PC-9 (cell line): ENCODE results near the gene VKORC1. TPM values are rescaled to one million over a fixed set of nuclear protein-coding genes. Genes with fewer than 3 reads are reported as not detected.

Experiments used
- BruUV-seq: library from RNA; stranded (reverse); fragments of 400-500 nt; replicated peaks from 2 replicates; lab custom pipeline; 2021; lab: Mats Ljungman, UMichigan
- CTCF ChIA-PET: fragments of 300-600 bp; sonication (Branson Sonifier 250); formaldehyde crosslinking; loops from one replicate; lab custom pipeline; 2022; ENCODE audit warnings: antibody characterized with exemption; lab: Charles Lee
- POLR2A ChIA-PET: fragments of 300-600 bp; sonication (Branson Sonifier 250); formaldehyde crosslinking; loops from one replicate; lab custom pipeline; 2022; ENCODE audit warnings: antibody characterized with exemption; ENCODE audit not compliant: unreplicated experiment; lab: Charles Lee
- DNase-seq, 2 experiments: peaks; one replicate each; pipeline versions ENCODE4 v3.0.0 to v3.0.0-alpha.2; 2015 to 2022; ENCODE audit warnings: mixed read lengths in 1 of 2
- H2AFZ ChIP-seq: fragments of 200-600 bp; sonication (generic); 2 replicates; pipeline ENCODE4 v1.8.1; 2017; ENCODE audit warnings: antibody characterized with exemption
- H3F3A ChIP-seq: fragments of 200-600 bp; sonication (generic); 2 replicates; pipeline ENCODE4 v1.8.1; 2017; ENCODE audit warnings: antibody characterized with exemption, mild to moderate bottlenecking, low read depth; ENCODE audit not compliant: insufficient read depth
- H3K27ac ChIP-seq: fragments of 200-600 bp; sonication (generic); 2 replicates; pipeline ENCODE4 v1.6.1; 2016; ENCODE audit warnings: mixed run types
- H3K27me3 ChIP-seq: fragments of 200-600 bp; sonication (generic); 2 replicates; pipeline ENCODE4 v1.6.1; 2016; ENCODE audit warnings: low read depth, mixed run types; ENCODE audit not compliant: insufficient read depth
- H3K36me3 ChIP-seq: fragments of 200-600 bp; sonication (generic); 2 replicates; pipeline ENCODE4 v1.6.1; 2016; ENCODE audit warnings: low read depth, mixed run types
- H3K4me1 ChIP-seq: fragments of 200-600 bp; sonication (generic); replicated peaks from 2 replicates; pipeline ENCODE4 v1.6.1; 2016; ENCODE audit warnings: mixed run types; ENCODE audit not compliant: insufficient read depth
- H3K4me2 ChIP-seq: fragments of 200-600 bp; sonication (generic); 2 replicates; pipeline ENCODE4 v1.6.1; 2017; ENCODE audit warnings: mixed run types
- H3K4me3 ChIP-seq: fragments of 200-600 bp; sonication (generic); 2 replicates; pipeline ENCODE4 v1.6.1; 2016; ENCODE audit warnings: mixed run types
- H3K79me2 ChIP-seq: fragments of 200-600 bp; sonication (generic); 2 replicates; pipeline ENCODE4 v1.6.1; 2017; ENCODE audit warnings: low read depth, mixed run types
- H3K9me2 ChIP-seq: fragments of 200-600 bp; sonication (generic); 2 replicates; pipeline ENCODE4 v1.8.1; 2017; ENCODE audit warnings: mild to moderate bottlenecking; ENCODE audit not compliant: insufficient read depth
- H3K9me3 ChIP-seq: fragments of 200-600 bp; sonication (generic); 2 replicates; pipeline ENCODE4 v1.8.1; 2016; ENCODE audit warnings: low read depth; ENCODE audit not compliant: insufficient read depth
- H4K20me1 ChIP-seq: fragments of 200-600 bp; sonication (generic); 2 replicates; pipeline ENCODE4 v1.8.1; 2017; ENCODE audit not compliant: insufficient read depth
- EZH2 ChIP-seq: fragments of 200-600 bp; sonication (generic); IDR thresholded peaks from 2 replicates; pipeline ENCODE4 v1.8.0; 2017; ENCODE audit warnings: antibody characterized with exemption, low read depth
- intact Hi-C: fragments of 100-400 bp; cut with micrococcal nuclease; formaldehyde crosslinking; loops from one replicate; pipeline ENCODE4 v1.10.0; 2022; ENCODE audit not compliant: unreplicated experiment
- total RNA-seq: library from RNA; stranded (reverse); gene quantifications from 2 replicates; pipeline ENCODE4 v1.2.3, GENCODE V29; 2021
- TF ChIP-seq, protein P1 (sequence below): fragments of 200-600 bp; sonication (generic); conservative IDR thresholded peaks from 2 replicates; pipeline ENCODE4 v1.6.1; 2017; ENCODE audit warnings: mixed run types, antibody characterized with exemption, mild to moderate bottlenecking, moderate library complexity

VKORC1 gene
- total RNA-seq, 1 experiment from 2014 or later = 46.0 TPM

DNA sequence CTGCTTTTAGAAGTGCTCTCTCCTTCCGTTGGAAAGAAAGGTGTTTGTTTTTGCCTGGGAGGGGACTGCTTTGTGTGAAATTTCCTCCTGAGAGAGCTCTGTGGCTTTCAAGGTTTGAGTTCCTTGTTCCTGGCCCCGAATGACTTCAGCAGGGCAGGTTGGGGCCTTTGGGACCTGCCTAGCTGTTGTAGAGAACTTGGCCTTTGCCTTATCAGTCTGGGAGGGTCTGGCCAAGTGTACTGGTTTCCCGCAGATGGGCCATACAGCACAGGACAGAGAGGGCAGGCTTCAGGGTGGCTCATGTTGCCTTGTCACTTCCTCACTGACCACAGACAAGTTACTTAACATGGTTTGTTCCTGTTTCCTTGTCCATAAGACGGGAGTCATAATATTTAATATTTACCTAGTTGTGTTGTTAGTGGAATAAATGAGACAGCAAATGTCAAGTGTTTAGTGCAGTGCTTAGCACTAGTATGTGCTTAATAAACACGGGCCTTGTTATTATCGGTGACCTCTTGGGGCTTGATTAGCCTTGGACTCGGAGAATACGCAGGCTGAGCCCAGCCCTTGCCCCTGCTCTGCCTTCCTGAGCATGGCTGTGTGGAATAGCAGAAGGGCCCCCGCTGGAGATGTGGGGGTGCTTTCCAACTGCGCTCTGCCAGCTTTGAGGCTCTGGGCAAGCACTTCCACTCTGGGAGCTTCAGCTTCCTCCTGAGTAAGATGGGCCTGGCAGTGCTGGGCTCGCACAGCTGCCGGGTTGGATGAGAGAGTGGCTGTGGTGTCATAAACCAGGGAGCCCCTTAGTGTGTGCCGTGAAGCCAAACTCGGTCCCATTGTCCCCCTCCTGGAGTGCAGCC, 34.3 kb upstream of the VKORC1 start:
- H3K27me3 ChIP-seq = no peaks in the 10 kb centered on the region
- H3K36me3 ChIP-seq = no peaks in the 10 kb centered on the region; the same call in 1 of the 2 replicates
- H3K4me2 ChIP-seq = peak overlapping the region; percentile 61
- no peak for TF ChIP-seq EZH2
- TF ChIP-seq, protein P1, sequence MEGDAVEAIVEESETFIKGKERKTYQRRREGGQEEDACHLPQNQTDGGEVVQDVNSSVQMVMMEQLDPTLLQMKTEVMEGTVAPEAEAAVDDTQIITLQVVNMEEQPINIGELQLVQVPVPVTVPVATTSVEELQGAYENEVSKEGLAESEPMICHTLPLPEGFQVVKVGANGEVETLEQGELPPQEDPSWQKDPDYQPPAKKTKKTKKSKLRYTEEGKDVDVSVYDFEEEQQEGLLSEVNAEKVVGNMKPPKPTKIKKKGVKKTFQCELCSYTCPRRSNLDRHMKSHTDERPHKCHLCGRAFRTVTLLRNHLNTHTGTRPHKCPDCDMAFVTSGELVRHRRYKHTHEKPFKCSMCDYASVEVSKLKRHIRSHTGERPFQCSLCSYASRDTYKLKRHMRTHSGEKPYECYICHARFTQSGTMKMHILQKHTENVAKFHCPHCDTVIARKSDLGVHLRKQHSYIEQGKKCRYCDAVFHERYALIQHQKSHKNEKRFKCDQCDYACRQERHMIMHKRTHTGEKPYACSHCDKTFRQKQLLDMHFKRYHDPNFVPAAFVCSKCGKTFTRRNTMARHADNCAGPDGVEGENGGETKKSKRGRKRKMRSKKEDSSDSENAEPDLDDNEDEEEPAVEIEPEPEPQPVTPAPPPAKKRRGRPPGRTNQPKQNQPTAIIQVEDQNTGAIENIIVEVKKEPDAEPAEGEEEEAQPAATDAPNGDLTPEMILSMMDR = no peak
- H3F3A ChIP-seq = peaks cover 57% of the 10 kb centered on the region
- no peaks in the 10 kb centered on the region for H3K9me2 ChIP-seq
- peaks cover 56% of the 10 kb centered on the region for H3K4me1 ChIP-seq
- BruUV-seq = no TSS peak
- peak; percentile 69 to 94 for DNase-seq
- H3K27ac ChIP-seq = peak overlapping the region; percentile 91
- intact Hi-C loops = no loop called here
- no peak overlapping the region for H2AFZ ChIP-seq
- ChIA-PET CTCF (no interaction called here), POLR2A (interaction anchor here (0.6 to 1.4 kb wide), 3 partner anchors 11 to 143 kb away, joined by 6 to 15 read pairs (median 11); partner anchors contain the start of gene KAT8)
- no peak overlapping the region for H3K4me3 ChIP-seq
- no peaks in the 10 kb centered on the region for H4K20me1 ChIP-seq
- H3K9me3 ChIP-seq = no peaks in the 10 kb centered on the region
- H3K79me2 ChIP-seq = peaks cover 7% of the 10 kb centered on the region; the same call in 1 of the 2 replicates

DNA sequence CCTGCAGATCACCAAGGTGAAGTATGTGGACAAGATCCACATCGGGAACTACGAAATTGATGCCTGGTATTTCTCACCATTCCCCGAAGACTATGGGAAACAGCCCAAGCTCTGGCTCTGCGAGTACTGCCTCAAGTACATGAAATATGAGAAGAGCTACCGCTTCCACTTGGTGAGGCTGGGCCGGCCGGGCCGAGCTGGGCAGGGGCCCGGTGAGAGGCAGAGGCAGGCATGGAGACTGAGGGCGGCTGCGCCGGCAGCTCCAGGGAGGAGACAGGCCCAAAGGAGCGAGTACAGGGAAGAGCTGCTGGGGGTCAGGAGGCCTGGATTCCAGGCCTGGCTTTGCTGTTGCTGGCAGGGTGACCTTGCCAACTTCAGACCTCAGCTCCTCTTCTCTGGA, 32.6 kb upstream of the VKORC1 start:
- TF ChIP-seq, protein P1 = no peak
- no peak for TF ChIP-seq EZH2
- Histone ChIP-seq H3K27me3 (no peaks in the 10 kb centered on the region), H3F3A (peaks cover 54% of the 10 kb centered on the region), H3K27ac (peak overlapping the region; percentile 91), H2AFZ (no peak overlapping the region), H3K4me1 (peaks cover 51% of the 10 kb centered on the region), H3K4me2 (peak overlapping the region; percentile 61; the same call in 1 of the 2 replicates), H3K9me2 (no peaks in the 10 kb centered on the region), H4K20me1 (no peaks in the 10 kb centered on the region), H3K79me2 (no peaks in the 10 kb centered on the region), H3K36me3 (peaks cover 3% of the 10 kb centered on the region; the same call in 1 of the 2 replicates), H3K4me3 (no peak overlapping the region), H3K9me3 (no peaks in the 10 kb centered on the region)
- DNase-seq = no peak
- ChIA-PET CTCF (no interaction called here), POLR2A (no interaction called here)
- intact Hi-C loops = no loop called here
- no TSS peak for BruUV-seq

DNA sequence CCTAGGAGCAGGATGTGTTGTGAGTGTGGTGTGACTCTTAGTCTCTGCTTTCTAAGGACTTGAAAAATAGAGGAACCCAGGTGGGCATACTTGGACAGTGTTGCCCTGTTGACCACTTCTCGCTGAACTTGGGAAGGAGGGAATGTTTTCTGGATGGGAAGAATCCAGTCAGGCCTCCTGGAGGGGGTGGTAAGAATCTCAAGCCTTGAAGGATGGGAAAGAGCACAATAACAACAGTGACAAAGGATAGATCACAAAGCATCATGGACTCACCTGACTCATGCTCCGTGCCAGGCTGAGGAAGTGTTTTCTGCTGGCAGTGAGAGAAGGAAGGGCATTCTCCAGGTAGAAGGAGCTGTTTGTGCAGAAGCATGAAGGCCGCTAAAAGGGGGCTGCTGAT, 31.2 kb upstream of the VKORC1 start:
- H3K27me3 ChIP-seq = no peaks in the 10 kb centered on the region
- intact Hi-C loops = no loop called here
- peaks cover 40% of the 10 kb centered on the region for H3K4me1 ChIP-seq
- no peak for TF ChIP-seq EZH2
- TF ChIP-seq, protein P1 = no peak
- no peaks in the 10 kb centered on the region for H4K20me1 ChIP-seq
- H3K79me2 ChIP-seq = no peaks in the 10 kb centered on the region
- POLR2A ChIA-PET = interaction anchor here (0.6 kb wide), 1 partner anchor 9 kb away, joined by 3 read pairs; no protein-coding TSS in a partner anchor
- H3K27ac ChIP-seq = no peak overlapping the region
- no peaks in the 10 kb centered on the region for H3K9me3 ChIP-seq
- no peak for DNase-seq
- no peaks in the 10 kb centered on the region for H3K9me2 ChIP-seq
- CTCF ChIA-PET = no interaction called here
- no peak overlapping the region for H2AFZ ChIP-seq
- peaks cover 48% of the 10 kb centered on the region for H3F3A ChIP-seq
- BruUV-seq = no TSS peak
- peaks cover 12% of the 10 kb centered on the region for H3K36me3 ChIP-seq
- H3K4me3 ChIP-seq = no peak overlapping the region
- H3K4me2 ChIP-seq = no peak overlapping the region
